Type B pancreatic cell (in vitro differentiated cells): ENCODE measurements around the gene SPSB4. TPM values are rescaled to one million over a fixed set of nuclear protein-coding genes. Genes with fewer than 3 reads are reported as not detected.

Experiments
- DNase-seq: peaks from one replicate; pipeline ENCODE4 v3.0.0; 2021; ENCODE audit warnings: mixed read lengths; ENCODE audit not compliant: unreplicated experiment; ENCODE audit errors: extremely low spot score
- H3K27ac Mint-ChIP-seq: 2 replicates; pipeline ENCODE4 v1.8.0; 2021; ENCODE audit warnings: mild to moderate bottlenecking, mixed read lengths
- H3K27me3 Mint-ChIP-seq: 2 replicates; pipeline ENCODE4 v1.8.0; 2021; ENCODE audit warnings: mixed read lengths
- H3K36me3 Mint-ChIP-seq: 2 replicates; pipeline ENCODE4 v1.8.0; 2021; ENCODE audit warnings: mixed read lengths
- H3K4me1 Mint-ChIP-seq: one replicate; pipeline ENCODE4 v1.8.0; 2021; ENCODE audit warnings: mixed read lengths; ENCODE audit not compliant: unreplicated experiment
- H3K4me3 Mint-ChIP-seq: 2 replicates; pipeline ENCODE4 v1.8.0; 2021; ENCODE audit warnings: mild to moderate bottlenecking, mixed read lengths
- H3K9me3 Mint-ChIP-seq: 2 replicates; pipeline ENCODE4 v1.8.0; 2021; ENCODE audit warnings: mixed read lengths
- CTCF ChIP-seq: fragments of 200-600 bp; sonication (generic); conservative IDR thresholded peaks from 2 replicates; pipeline ENCODE4 v1.5.0; 2021; ENCODE audit warnings: antibody characterized with exemption, mild to moderate bottlenecking
- total RNA-seq: library from RNA; stranded (reverse); gene quantifications from 2 replicates; pipeline ENCODE4 v1.2.1, GENCODE V29; 2021; ENCODE audit warnings: low replicate concordance

The SPSB4 gene
- total RNA-seq, 1 donor from 2014 or later, result 23.8 TPM

- Mint-ChIP-seq H3K27ac (no peak overlapping the region), H3K9me3 (peaks cover 2% of the 10 kb centered on the region), H3K27me3 (no peaks in the 10 kb centered on the region), H3K4me1 (peaks cover 4% of the 10 kb centered on the region), H3K4me3 (no peak overlapping the region), H3K36me3 (no peaks in the 10 kb centered on the region)
- DNase-seq, result no peak
- TF ChIP-seq CTCF, result no peak
Measured at GRCh38 chr3:141153679-141153966, 102.5 kb downstream of the SPSB4 start.

DNA sequence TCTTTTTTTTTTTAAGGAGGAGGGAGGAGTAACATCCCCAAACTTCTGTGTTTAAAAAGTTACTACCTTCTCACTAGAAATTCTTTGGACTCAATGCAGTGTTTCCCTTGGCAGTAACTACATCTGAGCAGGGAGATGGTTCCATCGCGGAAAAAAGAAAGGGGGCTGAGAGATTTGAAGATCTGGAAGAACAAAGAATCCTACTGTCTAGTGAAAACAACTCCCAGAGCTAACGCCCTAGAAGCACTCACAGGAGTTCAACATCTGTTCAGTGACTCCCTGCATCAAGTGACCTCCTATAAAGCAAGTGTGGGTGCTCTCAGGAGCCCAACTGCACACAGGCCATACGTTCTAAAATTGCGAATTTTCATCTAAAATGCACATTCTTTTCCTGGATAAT is 113.7 kb downstream of the SPSB4 start:
- Mint-ChIP-seq H3K9me3 (peaks cover 14% of the 10 kb centered on the region), H3K4me3 (no peak overlapping the region), H3K27me3 (no peaks in the 10 kb centered on the region), H3K36me3 (peaks cover 11% of the 10 kb centered on the region), H3K4me1 (no peaks in the 10 kb centered on the region), H3K27ac (no peak overlapping the region)
- DNase-seq, result no peak
- no peak for TF ChIP-seq CTCF

DNA sequence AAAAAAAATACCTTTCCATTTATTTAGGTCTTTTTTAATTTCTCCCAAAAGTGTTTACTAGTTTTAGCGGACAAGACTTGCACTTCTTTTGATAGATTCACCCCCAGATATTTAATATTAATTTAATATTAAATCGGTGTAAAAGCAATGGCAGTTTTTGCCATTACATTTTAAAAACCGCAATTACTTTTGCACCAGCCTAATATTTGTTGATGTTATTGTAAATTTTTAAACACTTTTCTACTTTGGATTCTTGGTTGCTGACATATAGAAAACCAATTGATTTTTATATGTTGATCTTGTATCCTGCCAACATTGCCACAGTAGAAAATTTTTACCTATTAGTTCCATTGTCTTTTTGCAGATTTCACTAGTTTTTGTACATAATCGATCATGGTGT is 116.5 kb downstream of the SPSB4 start:
- no peak overlapping the region for H3K4me3 Mint-ChIP-seq
- no peak overlapping the region for H3K27ac Mint-ChIP-seq
- no peaks in the 10 kb centered on the region for H3K36me3 Mint-ChIP-seq
- H3K27me3 Mint-ChIP-seq, result no peaks in the 10 kb centered on the region
- no peaks in the 10 kb centered on the region for H3K4me1 Mint-ChIP-seq
- no peak for TF ChIP-seq CTCF
- DNase-seq, result no peak
- no peaks in the 10 kb centered on the region for H3K9me3 Mint-ChIP-seq

DNA sequence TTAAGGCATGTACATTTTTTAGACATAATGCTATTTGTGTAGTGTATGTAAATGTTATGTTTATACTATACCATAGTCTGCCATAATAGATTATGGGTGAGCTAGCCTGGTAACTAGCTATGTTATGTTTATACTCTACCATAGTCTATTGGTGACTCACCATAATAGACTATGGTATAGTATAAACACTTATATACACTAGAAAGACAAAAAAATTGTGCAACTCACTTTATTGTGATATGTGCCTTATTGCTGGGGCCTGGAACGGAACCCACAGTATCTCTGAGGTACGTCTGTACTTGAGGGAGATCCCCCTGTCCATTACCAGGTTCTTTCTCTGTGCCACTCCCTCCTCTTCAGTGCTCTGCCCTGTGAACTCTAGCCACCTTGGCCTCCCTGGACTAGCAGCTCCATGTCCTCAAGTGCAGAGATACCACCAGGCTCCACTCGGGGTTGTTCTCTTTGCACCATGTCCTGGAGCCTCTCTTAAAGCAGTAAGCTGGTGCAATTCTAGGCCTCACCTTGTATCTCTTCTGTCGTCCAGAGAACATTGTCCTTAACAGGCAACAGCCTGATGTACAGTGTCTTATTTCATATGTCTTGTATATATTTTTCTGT is 119.6 kb downstream of the SPSB4 start:
- Mint-ChIP-seq H3K9me3 (no peaks in the 10 kb centered on the region), H3K27me3 (no peaks in the 10 kb centered on the region), H3K27ac (no peak overlapping the region), H3K4me3 (no peak overlapping the region), H3K4me1 (no peaks in the 10 kb centered on the region), H3K36me3 (no peaks in the 10 kb centered on the region)
- DNase-seq, result no peak
- TF ChIP-seq CTCF, result no peak

GRCh38 chr3:141174674-141175073 is 123.5 kb downstream of the SPSB4 start:
- DNase-seq, result no peak

More at GRCh38 chr3:141174674-141175073, 123.5 kb downstream of the SPSB4 start:
- Mint-ChIP-seq H3K9me3 (no peaks in the 10 kb centered on the region), H3K4me1 (no peaks in the 10 kb centered on the region), H3K27me3 (no peaks in the 10 kb centered on the region), H3K4me3 (no peak overlapping the region), H3K27ac (no peak overlapping the region), H3K36me3 (no peaks in the 10 kb centered on the region)
- no peak for TF ChIP-seq CTCF
